HepG2 (cell line): ENCODE measurements around the gene TP53I3. TPM values are rescaled to one million over a fixed set of nuclear protein-coding genes. Genes with fewer than 3 reads are reported as not detected.

Source experiments
- ADNP ChIP-seq: sonication (generic); formaldehyde crosslinking; IDR thresholded peaks from 2 replicates; pipeline ENCODE4 v1.4.0; 2020; ENCODE audit warnings: missing genetic modification reagents
- CEBPB ChIP-seq: IDR thresholded peaks from 2 replicates; pipeline ENCODE4 v1.6.1; 2011; ENCODE audit warnings: low read depth, low read length, improper control_type of control experiment, borderline replicate concordance
- FOXM1 ChIP-seq: sonication (generic); formaldehyde crosslinking; IDR thresholded peaks from 2 replicates; pipeline ENCODE4 v1.5.0; 2020; ENCODE audit warnings: missing genetic modification reagents
- GATAD1 ChIP-seq: IDR thresholded peaks from 2 replicates; pipeline ENCODE4 v1.6.1; 2016; ENCODE audit warnings: missing genetic modification reagents, missing compliant biosample characterization
- GLI4 ChIP-seq: sonication (generic); formaldehyde crosslinking; IDR thresholded peaks from 2 replicates; pipeline ENCODE4 v1.5.1; 2020; ENCODE audit warnings: missing genetic modification reagents, mild to moderate bottlenecking, moderate library complexity, borderline replicate concordance
- HMG20A ChIP-seq: IDR thresholded peaks from 2 replicates; pipeline ENCODE4 v1.6.1; 2016; ENCODE audit warnings: borderline replicate concordance
- MXD4 ChIP-seq: IDR thresholded peaks from 2 replicates; pipeline ENCODE4 v1.6.1; 2016; ENCODE audit warnings: mild to moderate bottlenecking, missing biosample characterization, missing genetic modification reagents
- RFXANK ChIP-seq: IDR thresholded peaks from 2 replicates; pipeline ENCODE4 v1.6.1; 2016
- SALL2 ChIP-seq: sonication (generic); formaldehyde crosslinking; IDR thresholded peaks from 2 replicates; pipeline ENCODE4 v1.8.1; 2023; ENCODE audit warnings: mild to moderate bottlenecking, missing genetic modification reagents, inconsistent platforms
- SETDB1 ChIP-seq: sonication (generic); formaldehyde crosslinking; IDR thresholded peaks from 2 replicates; pipeline ENCODE4 v1.5.1; 2020; ENCODE audit warnings: missing genetic modification reagents, mild to moderate bottlenecking, borderline replicate concordance
- SMAD1 ChIP-seq: sonication (generic); formaldehyde crosslinking; IDR thresholded peaks from 2 replicates; pipeline ENCODE4 v1.4.0; 2020; ENCODE audit warnings: missing genetic modification reagents, low read depth, mild to moderate bottlenecking, borderline replicate concordance
- SNAPC2 ChIP-seq: sonication (generic); formaldehyde crosslinking; IDR thresholded peaks from 2 replicates; pipeline ENCODE4 v1.8.1; 2022; ENCODE audit warnings: mild to moderate bottlenecking, missing genetic modification reagents
- SNRNP70 ChIP-seq: fragments of 200-400 bp; formaldehyde crosslinking; IDR thresholded peaks from 2 replicates; pipeline ENCODE4 v1.6.1; 2017; ENCODE audit warnings: mild to moderate bottlenecking, low read depth, low read length, moderate library complexity
- SOX5 ChIP-seq: IDR thresholded peaks from 2 replicates; pipeline ENCODE4 v1.6.1; 2016; ENCODE audit warnings: borderline replicate concordance
- TBP ChIP-seq: sonication (generic); formaldehyde crosslinking; IDR thresholded peaks from 2 replicates; pipeline ENCODE4 v1.5.0; 2020; ENCODE audit warnings: missing genetic modification reagents
- TBX2 ChIP-seq: sonication (generic); formaldehyde crosslinking; IDR thresholded peaks from 2 replicates; pipeline ENCODE4 v1.5.0; 2020; ENCODE audit warnings: missing genetic modification reagents, mild to moderate bottlenecking, borderline replicate concordance
- THYN1 ChIP-seq: sonication (generic); formaldehyde crosslinking; IDR thresholded peaks from 2 replicates; pipeline ENCODE4 v1.8.1; 2023; ENCODE audit warnings: low read depth, mild to moderate bottlenecking, moderate library complexity, missing genetic modification reagents, borderline replicate concordance
- ZEB1 ChIP-seq: IDR thresholded peaks from 2 replicates; pipeline ENCODE4 v1.6.1; 2012; ENCODE audit warnings: mild to moderate bottlenecking, low read depth, inconsistent platforms; ENCODE audit not compliant: insufficient replicate concordance
- ZNF17 ChIP-seq: sonication (generic); formaldehyde crosslinking; IDR thresholded peaks from 2 replicates; pipeline ENCODE4 v1.5.0; 2020; ENCODE audit warnings: mild to moderate bottlenecking, missing genetic modification reagents
- ZNF597 ChIP-seq: sonication (generic); formaldehyde crosslinking; IDR thresholded peaks from 2 replicates; pipeline ENCODE4 v1.5.0; 2020; ENCODE audit warnings: missing genetic modification reagents
- ZNF75D ChIP-seq: sonication (generic); formaldehyde crosslinking; IDR thresholded peaks from 2 replicates; pipeline ENCODE4 v1.8.1; 2023; ENCODE audit warnings: missing genetic modification reagents, mild to moderate bottlenecking, borderline replicate concordance
- polyA plus RNA-seq, 8 experiments: library from polyadenylated mRNA; depleted of rRNA in 3 of 8; stranded (reverse) in 7 of 8; unstranded in 1 of 8; fragments of >200 nt; fragmentation: Illumina TruSeq in 4 of 8; extraction: Trizol in 4 of 8; gene quantifications; 2 replicates each; pipeline versions ENCODE4 v1.2.1 to v1.2.3, GENCODE V29; 2011 to 2016; ENCODE audit warnings: low read depth in 4 of 8, missing spikeins in 1 of 8, mixed read lengths in 1 of 8; ENCODE audit not compliant: insufficient read depth in 1 of 8
- total RNA-seq, 5 experiments: library from RNA; depleted of rRNA; stranded (reverse); fragments of >200 nt; fragmentation: Illumina TruSeq; extraction: Trizol; gene quantifications; 2 replicates each; pipeline ENCODE4 v1.2.3, GENCODE V29; 2016; ENCODE audit warnings: low read depth in 1 of 5
- TF ChIP-seq, protein P1 (sequence below), 2 experiments: sonication (generic) in 1 of 2; formaldehyde crosslinking in 1 of 2; IDR thresholded peaks; 2 replicates each; pipeline versions ENCODE4 v1.5.1 to v1.6.1; 2011 to 2020; ENCODE audit warnings: borderline replicate concordance in 1 of 2, low read depth in 1 of 2, low read length in 1 of 2, mild to moderate bottlenecking in 1 of 2, missing genetic modification reagents in 1 of 2, moderate library complexity in 1 of 2
- TF ChIP-seq, protein P2 (sequence below): sonication (generic); formaldehyde crosslinking; IDR thresholded peaks from 2 replicates; pipeline ENCODE4 v1.8.1; 2022; ENCODE audit warnings: mild to moderate bottlenecking, missing genetic modification reagents
- TF ChIP-seq, protein P3 (sequence below): sonication (generic); formaldehyde crosslinking; IDR thresholded peaks from 2 replicates; pipeline ENCODE4 v1.4.0; 2020; ENCODE audit warnings: mild to moderate bottlenecking, missing genetic modification reagents

Gene TP53I3
- total and polyA plus RNA-seq, 2 of the 13 experiments (the other 11 are each of a cell fraction or from before 2014, with no cell fraction given), result 25.0 to 44.1 TPM

GRCh38 chr2:24046930-24047702 lies 37.5 kb downstream of the TP53I3 start, which contains the start of gene WDCP (continued):
- TF ChIP-seq GLI4 (CRISPR knock-in tag) (peak; percentile 50; the same call in 1 of the 2 replicates), MXD4 (CRISPR knock-in tag) (peak; percentile 88; the same call in 1 of the 2 replicates), ZNF75D (CRISPR knock-in tag) (no peak), SNAPC2 (CRISPR knock-in tag) (0 out of 2 replicates have a peak, but pooled peaks have one; percentile 34), SALL2 (CRISPR knock-in tag) (peak; percentile 91), RFXANK (CRISPR knock-in tag) (no peak), SMAD1 (CRISPR knock-in tag) (peak; percentile 73; the same call in 1 of the 2 replicates), TBP (CRISPR knock-in tag) (no peak), SOX5 (CRISPR knock-in tag) (no peak), ZNF17 (CRISPR knock-in tag) (no peak), ZEB1 (no peak), ADNP (CRISPR knock-in tag) (no peak), FOXM1 (CRISPR knock-in tag) (no peak), SETDB1 (no peak), HMG20A (CRISPR knock-in tag) (0 out of 2 replicates have a peak, but pooled peaks have one; percentile 1), GATAD1 (CRISPR knock-in tag) (peak; percentile 85), ZNF597 (no peak), TBX2 (CRISPR knock-in tag) (no peak), CEBPB (no peak), SNRNP70 (no peak), THYN1 (CRISPR knock-in tag) (no peak)
- TF ChIP-seq, protein P1, sequence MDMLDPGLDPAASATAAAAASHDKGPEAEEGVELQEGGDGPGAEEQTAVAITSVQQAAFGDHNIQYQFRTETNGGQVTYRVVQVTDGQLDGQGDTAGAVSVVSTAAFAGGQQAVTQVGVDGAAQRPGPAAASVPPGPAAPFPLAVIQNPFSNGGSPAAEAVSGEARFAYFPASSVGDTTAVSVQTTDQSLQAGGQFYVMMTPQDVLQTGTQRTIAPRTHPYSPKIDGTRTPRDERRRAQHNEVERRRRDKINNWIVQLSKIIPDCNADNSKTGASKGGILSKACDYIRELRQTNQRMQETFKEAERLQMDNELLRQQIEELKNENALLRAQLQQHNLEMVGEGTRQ (IDR thresholded peaks at IDR 0.05; ENCODE audit: low read depth, low read length), result no peak
- TF ChIP-seq, protein P1 (CRISPR knock-in tag; IDR thresholded peaks at IDR 0.05; ENCODE audit: borderline replicate concordance), result no peak; the same call in 1 of the 2 replicates
- TF ChIP-seq, protein P2, sequence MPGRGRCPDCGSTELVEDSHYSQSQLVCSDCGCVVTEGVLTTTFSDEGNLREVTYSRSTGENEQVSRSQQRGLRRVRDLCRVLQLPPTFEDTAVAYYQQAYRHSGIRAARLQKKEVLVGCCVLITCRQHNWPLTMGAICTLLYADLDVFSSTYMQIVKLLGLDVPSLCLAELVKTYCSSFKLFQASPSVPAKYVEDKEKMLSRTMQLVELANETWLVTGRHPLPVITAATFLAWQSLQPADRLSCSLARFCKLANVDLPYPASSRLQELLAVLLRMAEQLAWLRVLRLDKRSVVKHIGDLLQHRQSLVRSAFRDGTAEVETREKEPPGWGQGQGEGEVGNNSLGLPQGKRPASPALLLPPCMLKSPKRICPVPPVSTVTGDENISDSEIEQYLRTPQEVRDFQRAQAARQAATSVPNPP (CRISPR knock-in tag), result 0 out of 2 replicates have a peak, but pooled peaks have one; percentile 34
- TF ChIP-seq, protein P3, sequence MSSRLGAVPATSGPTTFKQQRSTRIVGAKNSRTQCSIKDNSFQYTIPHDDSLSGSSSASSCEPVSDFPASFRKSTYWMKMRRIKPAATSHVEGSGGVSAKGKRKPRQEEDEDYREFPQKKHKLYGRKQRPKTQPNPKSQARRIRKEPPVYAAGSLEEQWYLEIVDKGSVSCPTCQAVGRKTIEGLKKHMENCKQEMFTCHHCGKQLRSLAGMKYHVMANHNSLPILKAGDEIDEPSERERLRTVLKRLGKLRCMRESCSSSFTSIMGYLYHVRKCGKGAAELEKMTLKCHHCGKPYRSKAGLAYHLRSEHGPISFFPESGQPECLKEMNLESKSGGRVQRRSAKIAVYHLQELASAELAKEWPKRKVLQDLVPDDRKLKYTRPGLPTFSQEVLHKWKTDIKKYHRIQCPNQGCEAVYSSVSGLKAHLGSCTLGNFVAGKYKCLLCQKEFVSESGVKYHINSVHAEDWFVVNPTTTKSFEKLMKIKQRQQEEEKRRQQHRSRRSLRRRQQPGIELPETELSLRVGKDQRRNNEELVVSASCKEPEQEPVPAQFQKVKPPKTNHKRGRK (CRISPR knock-in tag), result no peak
